C4-2B (cell line): Measurements from ENCODE around the gene PGBD4.
A peak's percentile ranks its signal among the peaks of the same experiment; 100 is the strongest.

Experiments
- H3K27ac ChIP-seq: fragments of 450-650 bp; 2 replicates; pipeline ENCODE4 v1.5.1; 2017
- CTCF ChIP-seq: fragments of 450-650 bp; conservative IDR thresholded peaks from 2 replicates; pipeline ENCODE4 v1.5.1; 2017; ENCODE audit warnings: mild to moderate bottlenecking
- ZFX ChIP-seq: fragments of 450-650 bp; IDR thresholded peaks from 2 replicates; pipeline ENCODE4 v1.6.1; 2017

PGBD4 gene

GRCh38 chr15:34085746-34086145 lies 16.1 kb upstream of the PGBD4 start:
- H3K27ac ChIP-seq: no peak overlapping the region
- TF ChIP-seq CTCF: no peak
- no peak for TF ChIP-seq ZFX

- no peak overlapping the region for H3K27ac ChIP-seq
- no peak for TF ChIP-seq CTCF
- TF ChIP-seq ZFX: no peak
Measured at GRCh38 chr15:34099914-34100313, 2.0 kb upstream of the PGBD4 start.

GRCh38 chr15:34102175-34102925 lies 467 bp downstream of the PGBD4 start:
- H3K27ac ChIP-seq: peak overlapping the region; percentile 74
- TF ChIP-seq CTCF (no peak), ZFX (no peak)

GRCh38 chr15:34106423-34106822 lies 4.5 kb downstream of the PGBD4 start:
- H3K27ac ChIP-seq: no peak overlapping the region
- TF ChIP-seq CTCF (no peak), ZFX (no peak)

GRCh38 chr15:34107315-34107714 lies 5.4 kb downstream of the PGBD4 start:
- no peak for TF ChIP-seq ZFX
- no peak for TF ChIP-seq CTCF
- H3K27ac ChIP-seq: no peak overlapping the region

- TF ChIP-seq CTCF (peak; percentile 81), ZFX (no peak)
- H3K27ac ChIP-seq: no peak overlapping the region
Measured at GRCh38 chr15:34109797-34110663, 8.1 kb downstream of the PGBD4 start.

GRCh38 chr15:34111488-34111887 lies 9.6 kb downstream of the PGBD4 start:
- no peak for TF ChIP-seq CTCF
- TF ChIP-seq ZFX: no peak
- no peak overlapping the region for H3K27ac ChIP-seq
